Large intestine (tissue), 3 donors: ENCODE measurements around the gene CCSER1. TPM values are rescaled to one million over a fixed set of nuclear protein-coding genes. Genes with fewer than 3 reads are reported as not detected.
"Not testable (repeated sequence)": the region's sequence is repeated elsewhere in the genome, so short reads cannot be mapped to it uniquely, and the experiment has no call there.

Experiments used
- DNase-seq, 2 donors: peaks; one replicate each; pipeline versions ENCODE4 v3.0.0 to v3.0.0-alpha.2; 2013
- H3K27ac ChIP-seq: one replicate; pipeline ENCODE4 v1.5.1; 2013; ENCODE audit warnings: low read length
- H3K27me3 ChIP-seq: 2 replicates; pipeline ENCODE4 v1.6.1; 2013; ENCODE audit warnings: low read length; ENCODE audit not compliant: control insufficient read depth, insufficient read depth
- H3K36me3 ChIP-seq: 2 replicates; pipeline ENCODE4 v1.6.1; 2013; ENCODE audit warnings: low read length; ENCODE audit not compliant: control insufficient read depth, insufficient read depth
- H3K4me1 ChIP-seq: one replicate; pipeline ENCODE4 v1.6.1; 2013; ENCODE audit warnings: low read length; ENCODE audit not compliant: control insufficient read depth, insufficient read depth
- H3K4me3 ChIP-seq: one replicate; pipeline ENCODE4 v1.5.1; 2013; ENCODE audit warnings: low read length
- H3K9me3 ChIP-seq: one replicate; pipeline ENCODE4 v1.6.1; 2013; ENCODE audit warnings: mild to moderate bottlenecking, low read depth, low read length, moderate library complexity; ENCODE audit not compliant: control insufficient read depth
- WGBS: methylation state at CpG from one replicate; pipeline ENCODE4 v1.1.5; 2013; ENCODE audit warnings: low lambda C conversion rate; ENCODE audit not compliant: insufficient coverage; 5-methylcytosine and 5-hydroxymethylcytosine counted together
- polyA plus RNA-seq: library from polyadenylated mRNA; unstranded; fragments of 120-200 nt; gene quantifications from one replicate; pipeline ENCODE4 v1.2.1, GENCODE V29; 2013

Gene CCSER1
- polyA plus RNA-seq, 1 donor = 9.5 TPM

- H3K4me3 ChIP-seq = no peak overlapping the region
- WGBS = 93% methylated on average over 2 of the region's 3 CpGs
- no peak for DNase-seq
- H3K4me1 ChIP-seq = no peaks in the 10 kb centered on the region
- H3K27ac ChIP-seq = no peak overlapping the region
- no peaks in the 10 kb centered on the region for H3K9me3 ChIP-seq
- no peaks in the 10 kb centered on the region for H3K36me3 ChIP-seq
- H3K27me3 ChIP-seq = no peaks in the 10 kb centered on the region
Observed at GRCh38 chr4:90345549-90346215, 218.5 kb downstream of the CCSER1 start.

- no CpG with 5 or more reads among the region's 2 CpGs for WGBS
- Histone ChIP-seq H3K36me3 (no peaks in the 10 kb centered on the region), H3K27me3 (no peaks in the 10 kb centered on the region), H3K27ac (no peak overlapping the region), H3K9me3 (no peaks in the 10 kb centered on the region), H3K4me1 (no peaks in the 10 kb centered on the region), H3K4me3 (no peak overlapping the region)
- no peak for DNase-seq
Observed at GRCh38 chr4:90349636-90350035, 222.4 kb downstream of the CCSER1 start.

GRCh38 chr4:90357117-90357710 lies 230.0 kb downstream of the CCSER1 start:
- no peaks in the 10 kb centered on the region for H3K4me1 ChIP-seq
- H3K9me3 ChIP-seq = no peaks in the 10 kb centered on the region
- no peaks in the 10 kb centered on the region for H3K36me3 ChIP-seq
- peak; percentile 1 to 14 for DNase-seq
- no CpG with 5 or more reads among the region's 3 CpGs for WGBS
- no peak overlapping the region for H3K27ac ChIP-seq
- no peak overlapping the region for H3K4me3 ChIP-seq
- H3K27me3 ChIP-seq = no peaks in the 10 kb centered on the region

- H3K36me3 ChIP-seq = no peaks in the 10 kb centered on the region
- H3K27me3 ChIP-seq = no peaks in the 10 kb centered on the region
- no peaks in the 10 kb centered on the region for H3K4me1 ChIP-seq
- H3K27ac ChIP-seq = no peak overlapping the region
- WGBS = no CpG with 5 or more reads among the region's 2 CpGs
- DNase-seq = no peak
- no peak overlapping the region for H3K4me3 ChIP-seq
- no peaks in the 10 kb centered on the region for H3K9me3 ChIP-seq
Observed at GRCh38 chr4:90375081-90375480, 247.9 kb downstream of the CCSER1 start.

GRCh38 chr4:90393215-90393614 lies 266.0 kb downstream of the CCSER1 start:
- no peak overlapping the region for H3K4me3 ChIP-seq
- 86% methylated on average over 3 of the region's 3 CpGs for WGBS
- no peaks in the 10 kb centered on the region for H3K9me3 ChIP-seq
- H3K36me3 ChIP-seq = no peaks in the 10 kb centered on the region
- no peak for DNase-seq
- H3K27me3 ChIP-seq = no peaks in the 10 kb centered on the region
- H3K27ac ChIP-seq = no peak overlapping the region
- no peaks in the 10 kb centered on the region for H3K4me1 ChIP-seq

- no peak for DNase-seq
- Histone ChIP-seq H3K27ac (no peak overlapping the region), H3K4me3 (no peak overlapping the region), H3K9me3 (peaks cover 8% of the 10 kb centered on the region), H3K27me3 (no peaks in the 10 kb centered on the region), H3K36me3 (peaks cover 3% of the 10 kb centered on the region), H3K4me1 (no peaks in the 10 kb centered on the region)
- WGBS = no CpG with 5 or more reads among the region's 6 CpGs
Observed at GRCh38 chr4:90403781-90404180, 276.6 kb downstream of the CCSER1 start.

- H3K9me3 ChIP-seq, H3K4me3 ChIP-seq, DNase-seq, H3K27ac ChIP-seq, H3K27me3 ChIP-seq, H3K36me3 ChIP-seq, H3K4me1 ChIP-seq: not testable (repeated sequence)
- no CpG with 5 or more reads among the region's 11 CpGs for WGBS
Observed at GRCh38 chr4:90407897-90408296, 280.7 kb downstream of the CCSER1 start.

- not testable (repeated sequence) for H3K4me3 ChIP-seq, H3K9me3 ChIP-seq, H3K36me3 ChIP-seq, H3K4me1 ChIP-seq, DNase-seq, H3K27ac ChIP-seq, H3K27me3 ChIP-seq
Observed at GRCh38 chr4:90412786-90413185, 285.6 kb downstream of the CCSER1 start.

- Histone ChIP-seq H3K36me3 (no peaks in the 10 kb centered on the region), H3K27ac (no peak overlapping the region), H3K4me3 (no peak overlapping the region), H3K9me3 (no peaks in the 10 kb centered on the region), H3K27me3 (no peaks in the 10 kb centered on the region), H3K4me1 (no peaks in the 10 kb centered on the region)
- DNase-seq = no peak
- 86% methylated on average over 4 of the region's 5 CpGs for WGBS
Observed at GRCh38 chr4:90415116-90415515, 287.9 kb downstream of the CCSER1 start.

- WGBS = 0% methylated on average over 2 of the region's 2 CpGs
- no peaks in the 10 kb centered on the region for H3K4me1 ChIP-seq
- DNase-seq = peak; percentile 1 to 20
Observed at GRCh38 chr4:90419124-90419711, 292.0 kb downstream of the CCSER1 start.

GRCh38 chr4:90421161-90421560 lies 294.0 kb downstream of the CCSER1 start:
- WGBS = no CpG with 5 or more reads among the region's 2 CpGs
- Histone ChIP-seq H3K4me3 (no peak overlapping the region), H3K27me3 (no peaks in the 10 kb centered on the region), H3K4me1 (no peaks in the 10 kb centered on the region), H3K9me3 (no peaks in the 10 kb centered on the region), H3K27ac (no peak overlapping the region), H3K36me3 (no peaks in the 10 kb centered on the region)
- DNase-seq = no peak

More at GRCh38 chr4:90419124-90419711, 292.0 kb downstream of the CCSER1 start:
- H3K27me3 ChIP-seq = no peaks in the 10 kb centered on the region
- H3K9me3 ChIP-seq = no peaks in the 10 kb centered on the region
- H3K36me3 ChIP-seq = no peaks in the 10 kb centered on the region
- H3K4me3 ChIP-seq = no peak overlapping the region
- H3K27ac ChIP-seq = no peak overlapping the region
